K562 (cell line): ENCODE data around the gene TSC1.

Experiments
- CTCF ChIP-seq, 3 experiments: IDR thresholded peaks in 2 of 3; conservative IDR thresholded peaks in 1 of 3; 2 replicates each; pipeline ENCODE4 v1.5.1; 2011 to 2012; ENCODE audit warnings: low read length in 3 of 3, mild to moderate bottlenecking in 3 of 3, control low read depth in 2 of 3, improper control_type of control experiment in 1 of 3, inconsistent platforms in 1 of 3, low read depth in 1 of 3, mixed read lengths in 1 of 3, moderate library complexity in 1 of 3; ENCODE audit not compliant: insufficient read depth in 2 of 3
- EZH2 ChIP-seq: IDR thresholded peaks from 2 replicates; pipeline ENCODE4 v1.6.1; 2012; ENCODE audit warnings: low read depth, mild to moderate bottlenecking, inconsistent platforms, low read length, borderline replicate concordance
- FOS ChIP-seq: IDR thresholded peaks from 3 replicates; pipeline ENCODE4 v1.6.1; 2011; ENCODE audit not compliant: insufficient read length; ENCODE audit errors: extremely low read depth
- ZNF239 ChIP-seq: fragments of 250-450 bp; sonication (Bioruptor Pico); IDR thresholded peaks from 2 replicates; pipeline ENCODE4 v1.4.0; 2020; ENCODE audit warnings: mild to moderate bottlenecking
- ZNF384 ChIP-seq: IDR thresholded peaks from 2 replicates; pipeline ENCODE4 v1.6.1; 2012; ENCODE audit warnings: low read depth, low read length, improper control_type of control experiment

GRCh38 chr9:132846109-132846917 lies 98.1 kb downstream of the TSC1 start:
- TF ChIP-seq ZNF384 (no peak), FOS (no peak), ZNF239 (CRISPR knock-in tag) (no peak), CTCF (IDR thresholded peaks at IDR 0.05 in 2 of 3, conservative IDR thresholded peaks at IDR 0.05 in 1 of 3; ENCODE audit: insufficient read depth in 2 of 3, low read depth in 1 of 3, low read length in 3 of 3) (no peak), EZH2 (no peak)
